ENCODE measurements around the gene KLF3.

Gene KLF3

GRCh38 chr4:38656111-38656510 lies 7.9 kb upstream of the KLF3 start:
- no peak for DNase-seq

GRCh38 chr4:38659346-38659745 lies 4.7 kb upstream of the KLF3 start:
- DNase-seq = no peak

GRCh38 chr4:38660838-38661237 lies 3.2 kb upstream of the KLF3 start:
- no peak for DNase-seq

- DNase-seq = no peak
Measured at GRCh38 chr4:38661371-38661770, 2.6 kb upstream of the KLF3 start.

- DNase-seq = no peak
Measured at GRCh38 chr4:38662522-38663089, 1.4 kb upstream of the KLF3 start.

- no peak for DNase-seq
Measured at GRCh38 chr4:38663090-38663800, 754 bp upstream of the KLF3 start.

- peak in 3 of 5 donors; percentile 30 to 40 (median 30) for DNase-seq
Measured at GRCh38 chr4:38664706-38665401, 855 bp downstream of the KLF3 start.

GRCh38 chr4:38665551-38666411 lies 1.8 kb downstream of the KLF3 start:
- DNase-seq = no peak

GRCh38 chr4:38666766-38667084 lies 2.7 kb downstream of the KLF3 start:
- DNase-seq = no peak

- peak in 4 of 5 donors; percentile 58 to 81 (median 60) for DNase-seq
Measured at GRCh38 chr4:38667085-38667893, 3.3 kb downstream of the KLF3 start.

- DNase-seq = no peak
Measured at GRCh38 chr4:38668203-38668971, 4.4 kb downstream of the KLF3 start.

GRCh38 chr4:38669208-38669607 lies 5.2 kb downstream of the KLF3 start:
- DNase-seq = no peak

GRCh38 chr4:38670109-38670901 lies 6.3 kb downstream of the KLF3 start:
- DNase-seq = no peak

- DNase-seq = no peak
Measured at GRCh38 chr4:38670939-38671591, 7.1 kb downstream of the KLF3 start.

- no peak for DNase-seq
Measured at GRCh38 chr4:38671592-38671940, 7.6 kb downstream of the KLF3 start.

GRCh38 chr4:38672074-38672396 lies 8.0 kb downstream of the KLF3 start:
- DNase-seq = no peak

- DNase-seq = no peak
Measured at GRCh38 chr4:38672397-38673129, 8.6 kb downstream of the KLF3 start.

- no peak for DNase-seq
Measured at GRCh38 chr4:38673130-38673978, 9.4 kb downstream of the KLF3 start.
